Activated naive CD4-positive, alpha-beta T cell treated with anti-CD3 and anti-CD28 coated beads, Interleukin-2, amount 50 U/mL, for 16 hours (primary cell): Measurements from ENCODE around the gene SMPD1.
"Not testable (repeated sequence)": the region's sequence is repeated elsewhere in the genome, so short reads cannot be mapped to it uniquely, and the experiment has no call there.

Source experiments
- DNase-seq: peaks from one replicate; pipeline ENCODE4 v3.0.0-alpha.2; 2020

Gene SMPD1

GRCh38 chr11:6390718-6391469, 620 bp downstream of the SMPD1 start:
- DNase-seq = no peak

GRCh38 chr11:6391537-6392134, 1.4 kb downstream of the SMPD1 start:
- no peak for DNase-seq

GRCh38 chr11:6392251-6392650, 2.0 kb downstream of the SMPD1 start:
- not testable (repeated sequence) for DNase-seq

GRCh38 chr11:6393989-6394670, 3.9 kb downstream of the SMPD1 start:
- no peak for DNase-seq

DNA sequence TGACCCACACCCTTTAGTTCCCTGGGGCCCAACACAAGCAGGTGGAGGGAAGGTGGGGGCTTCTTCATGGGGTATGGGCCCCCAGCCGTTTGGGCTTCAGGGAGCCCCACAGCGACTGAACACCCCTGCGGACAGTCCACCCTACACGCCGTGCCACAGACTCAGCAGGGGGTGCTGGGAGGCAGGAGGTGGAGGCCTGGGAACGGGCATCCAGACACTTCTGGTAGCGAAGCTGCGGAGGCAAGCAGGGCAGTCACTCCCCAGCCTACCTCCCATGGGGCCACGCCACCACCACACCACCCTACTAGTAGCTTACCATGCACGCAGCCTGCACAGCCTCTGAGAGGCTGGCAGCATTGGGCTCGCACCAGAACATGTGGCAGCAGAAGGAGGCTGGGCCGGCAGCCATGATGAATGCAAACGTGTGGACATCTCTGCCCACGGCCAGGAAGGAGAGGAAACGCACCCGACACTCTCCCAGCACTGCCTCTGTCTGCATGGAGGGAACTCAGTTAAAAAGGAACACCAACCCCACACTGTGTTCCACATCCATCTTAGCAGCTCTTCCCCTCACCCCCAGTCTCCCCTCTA, 5.3 kb downstream of the SMPD1 start:
- no peak for DNase-seq

DNA sequence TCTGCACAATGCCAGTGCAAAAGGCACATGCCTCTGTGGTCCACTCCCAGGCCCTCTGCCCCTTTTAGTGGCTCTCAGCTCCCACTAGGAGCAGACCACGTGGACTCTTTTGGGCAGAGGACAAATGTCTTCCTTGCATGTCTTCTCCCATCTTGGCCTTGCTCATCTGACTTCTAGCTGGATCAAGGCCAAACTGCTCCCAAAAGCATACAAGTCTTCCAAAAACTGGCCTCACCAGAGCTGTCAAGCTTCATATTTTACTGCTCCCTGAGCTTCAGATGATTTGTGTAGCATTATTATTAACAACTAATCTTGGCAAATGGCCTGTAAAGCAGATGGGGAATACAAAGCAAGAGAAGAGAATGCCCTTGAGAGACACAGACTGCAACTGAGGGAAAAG, 6.9 kb downstream of the SMPD1 start:
- DNase-seq = no peak

- DNase-seq = no peak
These were observed 7.4 kb downstream of the SMPD1 start for GRCh38 chr11:6397636-6398035.

GRCh38 chr11:6400431-6401345, 10.4 kb downstream of the SMPD1 start:
- no peak for DNase-seq

- no peak for DNase-seq
These were observed 11.2 kb downstream of the SMPD1 start for GRCh38 chr11:6401464-6401863.

DNA sequence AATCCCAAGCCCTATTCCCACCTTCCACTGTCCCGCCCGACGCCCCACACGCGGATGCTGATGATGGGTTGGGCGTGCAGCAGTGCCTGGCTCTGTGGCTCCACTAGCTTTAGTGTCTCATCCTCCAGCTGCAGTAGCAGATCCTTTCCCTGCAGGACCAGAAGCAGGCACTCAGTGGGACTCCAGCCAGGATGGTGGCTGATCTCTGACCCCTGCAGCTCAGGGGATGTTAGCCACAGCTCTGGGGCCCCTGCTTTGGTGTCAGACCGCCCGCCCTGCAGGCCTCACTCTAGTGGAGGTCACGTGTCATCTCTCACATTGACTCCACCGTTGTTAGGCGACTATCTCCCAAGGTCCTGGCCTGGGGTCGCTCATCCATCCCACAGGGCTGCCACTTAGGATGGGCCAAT, 11.8 kb downstream of the SMPD1 start:
- DNase-seq = no peak

- DNase-seq = peak; percentile 50
These were observed 12.3 kb downstream of the SMPD1 start for GRCh38 chr11:6402561-6402981.

DNA sequence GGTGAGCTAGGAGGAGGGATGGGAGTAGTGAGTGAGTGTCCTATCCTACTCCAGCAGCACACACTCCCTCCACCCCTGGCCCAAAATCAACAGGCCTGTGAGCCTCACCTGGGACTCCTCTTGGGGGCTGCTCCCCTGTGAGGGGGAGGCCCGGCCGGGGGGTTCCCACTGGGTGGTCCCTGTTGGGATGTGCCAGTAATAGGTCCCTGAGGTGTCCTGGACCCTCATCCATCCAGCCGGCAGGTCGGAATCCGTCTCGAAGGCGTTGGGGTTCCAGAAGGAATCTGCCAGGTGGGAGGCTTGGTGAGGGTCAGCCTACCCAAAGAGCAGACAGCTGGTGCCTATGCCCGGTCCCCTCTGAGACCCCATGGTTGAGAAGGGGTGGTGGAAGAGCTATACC, 13.3 kb downstream of the SMPD1 start:
- DNase-seq = no peak

GRCh38 chr11:6404342-6405051, 14.2 kb downstream of the SMPD1 start:
- DNase-seq = no peak

DNA sequence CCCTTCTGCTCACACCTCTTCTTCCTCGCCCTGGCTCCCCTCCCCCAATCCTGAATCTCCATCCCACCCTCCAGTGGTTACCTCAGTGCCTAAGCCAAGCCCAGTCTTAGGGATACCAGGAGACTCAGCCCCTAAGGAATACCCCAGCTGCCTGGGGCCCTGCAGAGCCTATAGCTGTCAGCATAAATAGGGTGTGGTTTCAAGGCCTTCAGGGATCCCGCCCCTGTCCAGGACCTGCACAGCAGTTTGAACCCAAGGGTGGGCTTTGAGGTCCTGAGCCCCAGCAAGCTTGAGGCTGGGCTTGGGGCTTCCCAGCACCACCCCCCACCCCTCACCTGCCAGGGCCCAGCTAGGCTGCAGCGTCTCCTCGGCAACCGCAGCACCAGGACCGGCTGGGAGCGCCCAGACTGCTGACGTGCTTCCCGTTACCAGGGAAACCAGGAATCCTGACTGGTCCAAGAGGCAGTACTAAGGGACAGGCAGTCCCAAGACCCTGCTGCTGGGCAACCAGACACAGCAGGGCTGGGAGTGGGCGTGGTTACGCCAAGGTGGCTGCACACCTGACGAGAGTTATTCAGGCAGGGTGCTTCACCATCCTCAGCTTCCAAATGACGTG, 14.9 kb downstream of the SMPD1 start:
- DNase-seq = no peak

DNA sequence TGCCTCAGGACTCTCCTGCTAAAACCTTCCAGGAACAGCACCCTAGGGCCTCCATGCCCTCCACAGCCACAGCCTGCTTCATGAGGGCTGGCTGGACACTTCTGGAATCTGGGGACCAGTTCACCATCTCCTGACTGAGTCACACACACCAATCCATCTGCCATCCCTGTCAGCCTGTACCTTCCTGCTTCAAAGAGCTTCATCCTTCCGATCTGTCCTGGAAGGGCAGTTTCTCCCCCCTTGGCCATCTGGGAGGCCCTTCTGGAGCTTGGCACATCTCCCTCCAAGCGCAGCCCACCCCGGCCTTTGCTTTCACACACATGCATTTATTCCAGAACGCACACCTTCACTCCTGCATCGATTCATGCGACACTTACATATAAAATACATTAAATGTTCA, 15.6 kb downstream of the SMPD1 start:
- DNase-seq = no peak

- DNase-seq = no peak
These were observed 16.1 kb downstream of the SMPD1 start for GRCh38 chr11:6406370-6406769.

DNA sequence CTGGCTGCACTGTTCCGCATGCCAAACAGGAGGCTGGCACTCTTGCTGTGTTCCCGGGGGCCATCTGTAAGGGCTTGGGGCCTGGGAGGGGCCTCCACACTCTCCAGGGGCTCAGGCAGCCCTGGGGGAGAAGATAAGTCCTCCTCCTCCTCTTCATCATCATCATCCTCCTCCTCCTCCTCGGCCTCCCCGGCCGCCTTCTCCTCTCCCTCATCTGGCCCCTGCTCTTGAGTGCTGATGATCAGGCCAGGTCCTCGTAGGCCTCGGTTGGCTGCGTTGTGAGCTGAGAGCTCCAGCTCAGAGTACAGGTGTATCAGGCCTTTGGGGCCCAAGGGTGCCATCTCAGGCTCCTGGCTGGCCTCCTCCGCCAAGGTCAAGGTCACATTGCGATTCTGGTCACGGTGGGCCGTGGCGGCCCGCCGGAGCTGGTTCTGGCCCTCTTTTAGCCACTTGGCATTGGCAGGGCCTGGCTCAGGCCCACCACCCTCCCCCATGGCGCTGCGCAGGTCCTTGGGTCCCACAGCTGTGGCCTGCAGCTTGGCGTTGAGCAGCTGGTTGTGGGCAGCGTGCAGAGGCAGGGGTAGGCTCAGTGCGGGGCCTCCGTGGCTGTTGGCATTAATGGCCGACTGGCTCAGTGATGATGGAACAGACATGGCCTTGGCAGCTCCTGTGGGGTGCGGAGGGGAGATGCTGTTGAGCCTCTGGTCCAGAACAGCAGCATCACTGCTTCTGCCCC, 20.6 kb downstream of the SMPD1 start:
- no peak for DNase-seq

- DNase-seq = no peak
These were observed 21.3 kb downstream of the SMPD1 start for GRCh38 chr11:6411594-6412031.

- DNase-seq = peak; percentile 80
These were observed 23.5 kb downstream of the SMPD1 start for GRCh38 chr11:6413791-6414201.

DNA sequence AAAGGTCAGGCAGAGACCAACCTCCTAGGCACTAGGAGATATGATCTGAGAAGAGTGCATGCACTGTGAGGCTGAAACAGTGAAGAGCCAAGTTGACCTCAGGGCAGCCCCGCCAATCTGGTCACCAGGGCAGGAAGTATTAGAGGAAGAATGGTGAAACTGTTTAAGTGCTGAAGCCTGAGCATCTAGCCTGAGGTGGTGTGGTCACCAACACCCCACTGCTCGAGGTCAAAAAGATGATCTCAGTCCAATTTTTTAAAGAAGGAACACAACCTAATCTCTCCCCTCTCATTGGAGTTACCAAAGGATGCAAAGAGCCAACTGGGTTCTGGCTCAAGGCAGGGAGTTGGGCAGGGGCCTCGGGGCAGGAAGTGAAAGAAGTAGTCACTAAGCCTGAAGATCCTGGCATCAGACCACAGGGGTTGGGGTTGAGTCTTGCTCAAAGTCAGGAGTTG, 24.6 kb downstream of the SMPD1 start:
- no peak for DNase-seq

DNA sequence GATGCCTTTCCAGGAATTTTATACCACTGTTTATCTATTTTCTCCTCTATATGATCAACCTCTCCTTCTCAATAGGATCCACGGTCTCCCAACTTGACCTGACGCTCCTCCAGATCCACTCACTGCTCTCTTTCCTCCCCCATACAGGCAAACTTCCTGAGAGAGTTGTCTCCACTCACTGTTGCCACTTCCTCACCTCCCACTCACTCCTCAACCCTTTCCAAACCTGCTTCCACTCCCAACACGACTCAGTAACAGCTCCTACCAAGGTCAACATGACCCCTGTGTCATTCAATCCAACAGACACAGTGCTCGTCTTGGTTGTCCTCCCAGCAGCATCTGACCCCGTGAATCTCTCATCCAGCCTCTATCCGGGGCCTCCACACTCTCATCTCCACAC, 25.5 kb downstream of the SMPD1 start:
- DNase-seq = no peak
